ENCODE data around the gene ATP11A. TPM values are rescaled to one million over a fixed set of nuclear protein-coding genes. Genes with fewer than 3 reads are reported as not detected.
"Not testable (repeated sequence)": the region's sequence is repeated elsewhere in the genome, so short reads cannot be mapped to it uniquely, and the experiment has no call there.

ATP11A gene
- total and polyA plus RNA-seq, 7 donors = 3.9 to 48.6 (median 26.4) TPM

- Histone ChIP-seq H3K9me3 (no peaks in the 10 kb centered on the region), H3K4me3 (no peak overlapping the region), H3K4me1 (no peaks in the 10 kb centered on the region), H3K36me3 (ENCODE audit: insufficient read depth in 1 of 2, low read depth in 1 of 2) (no peaks in the 10 kb centered on the region), H3K27me3 (ENCODE audit: insufficient read depth in 3 of 3, low read length in 2 of 3) (peaks cover 0 to 4% (median 0%) of the 10 kb centered on the region in 3 donors), H3K27ac (no peak overlapping the region)
- TF ChIP-seq CTCF (IDR thresholded peaks at IDR 0.05) = no peak
- no peak for ATAC-seq
- 85 to 87% (median 85%) methylated on average over 10 of the region's 10 CpGs for WGBS, 3 donors
- no peak for DNase-seq
- intact Hi-C loops (cut with DNase I) = no loop called here
These were observed 18.5 kb upstream of the ATP11A start for GRCh38 chr13:112671359-112671758.

- no peaks in the 10 kb centered on the region for H3K4me1 ChIP-seq
- intact Hi-C loops (cut with DNase I) = no loop called here
- TF ChIP-seq CTCF (IDR thresholded peaks at IDR 0.05) = no peak
- no peaks in the 10 kb centered on the region for H3K9me3 ChIP-seq
- H3K4me3 ChIP-seq = no peak overlapping the region
- H3K27me3 ChIP-seq (ENCODE audit: insufficient read depth in 3 of 3, low read length in 2 of 3) = peaks cover 0 to 4% (median 0%) of the 10 kb centered on the region in 3 donors
- no peak overlapping the region for H3K27ac ChIP-seq
- ATAC-seq = no peak
- DNase-seq = no peak
- H3K36me3 ChIP-seq (ENCODE audit: insufficient read depth in 1 of 2, low read depth in 1 of 2) = no peaks in the 10 kb centered on the region
- 65 to 75% (median 74%) methylated on average over 8 of the region's 8 CpGs for WGBS, 3 donors
These were observed 17.1 kb upstream of the ATP11A start for GRCh38 chr13:112672651-112673284.

GRCh38 chr13:112674412-112675365 lies 15.1 kb upstream of the ATP11A start:
- intact Hi-C loops (cut with DNase I) = no loop called here
- no peak overlapping the region for H3K4me3 ChIP-seq
- H3K9me3 ChIP-seq = no peaks in the 10 kb centered on the region
- H3K27me3 ChIP-seq (ENCODE audit: insufficient read depth in 3 of 3, low read length in 2 of 3) = peaks cover 0 to 4% (median 0%) of the 10 kb centered on the region in 3 donors
- ATAC-seq (no peak), DNase-seq (no peak)
- no peaks in the 10 kb centered on the region for H3K36me3 ChIP-seq (ENCODE audit: insufficient read depth in 1 of 2, low read depth in 1 of 2)
- TF ChIP-seq CTCF (IDR thresholded peaks at IDR 0.05) = no peak
- H3K27ac ChIP-seq = no peak overlapping the region
- 78 to 83% (median 82%) methylated on average over 15 of the region's 15 CpGs for WGBS, 3 donors
- no peaks in the 10 kb centered on the region for H3K4me1 ChIP-seq

- Histone ChIP-seq H3K36me3 (ENCODE audit: insufficient read depth in 1 of 2, low read depth in 1 of 2) (no peaks in the 10 kb centered on the region), H3K9me3 (no peaks in the 10 kb centered on the region), H3K27me3 (ENCODE audit: insufficient read depth in 3 of 3, low read length in 2 of 3) (peaks cover 0 to 4% (median 0%) of the 10 kb centered on the region in 3 donors), H3K4me3 (no peak overlapping the region), H3K27ac (no peak overlapping the region), H3K4me1 (no peaks in the 10 kb centered on the region)
- intact Hi-C loops (cut with DNase I) = no loop called here
- no peak for ATAC-seq
- 74 to 82% (median 80%) methylated on average over 7 of the region's 7 CpGs for WGBS, 3 donors
- no peak for DNase-seq
- no peak for TF ChIP-seq CTCF (IDR thresholded peaks at IDR 0.05)
These were observed 14.5 kb upstream of the ATP11A start for GRCh38 chr13:112675366-112675756.

- H3K27ac ChIP-seq; H3K4me3 ChIP-seq; H3K4me1 ChIP-seq; H3K27me3 ChIP-seq (ENCODE audit: insufficient read depth in 3 of 3, low read length in 2 of 3); ATAC-seq; DNase-seq; H3K9me3 ChIP-seq; H3K36me3 ChIP-seq (ENCODE audit: insufficient read depth in 1 of 2, low read depth in 1 of 2); intact Hi-C loops (cut with DNase I): not testable (repeated sequence)
- WGBS, 3 donors = 79 to 86% (median 82%) methylated on average over 9 of the region's 9 CpGs
These were observed 12.3 kb upstream of the ATP11A start for GRCh38 chr13:112677421-112677962.

Measured in psoas muscle (tissue), 8 donors.